CD4-positive, alpha-beta T cell (primary cell): ENCODE measurements around the gene ZBTB6. TPM values are rescaled to one million over a fixed set of nuclear protein-coding genes. Genes with fewer than 3 reads are reported as not detected.

ENCODE experiments used
- ATAC-seq: fragments of 200-7000 bp; cut with Tn5 transposase; one replicate; pipeline ENCODE4 v1.10.0; 2022; ENCODE audit warnings: mild to moderate bottlenecking; ENCODE audit not compliant: poor library complexity
- CTCF ChIA-PET: fragments of 350-600 bp; sonication (Branson Sonifier 250); formaldehyde crosslinking; loops from one replicate; lab custom pipeline; 2021; ENCODE audit warnings: antibody characterized with exemption, inconsistent platforms; lab: Charles Lee
- POLR2A ChIA-PET: fragments of 350-600 bp; sonication (Branson Sonifier 250); formaldehyde crosslinking; loops from one replicate; lab custom pipeline; 2021; ENCODE audit warnings: antibody characterized with exemption, inconsistent platforms; lab: Charles Lee
- DNase-seq, 14 experiments: peaks; one replicate each; pipeline ENCODE4 v3.0.0-alpha.2; 2013 to 2020; ENCODE audit warnings: mixed read lengths in 2 of 14
- H3K27ac ChIP-seq, 2 donors: one replicate each; pipeline versions ENCODE4 v1.5.1 to v1.7.0; 2013; ENCODE audit warnings: low read length in 2 of 2, low read depth in 1 of 2, mild to moderate bottlenecking in 1 of 2
- H3K27me3 ChIP-seq, 2 experiments: 1 replicate in 1 of 2; 2 replicates in 1 of 2; pipeline versions ENCODE4 v1.6.1 to v1.7.0; 2013; ENCODE audit warnings: low read length in 2 of 2, control low read depth in 1 of 2, mild to moderate bottlenecking in 1 of 2, moderate library complexity in 1 of 2; ENCODE audit not compliant: insufficient read depth in 2 of 2, control insufficient read depth in 1 of 2
- H3K36me3 ChIP-seq: one replicate; pipeline ENCODE4 v1.6.1; 2013; ENCODE audit warnings: low read length, control low read depth; ENCODE audit not compliant: insufficient read depth
- H3K4me1 ChIP-seq: one replicate; pipeline ENCODE4 v1.6.1; 2013; ENCODE audit warnings: low read length, control low read depth; ENCODE audit not compliant: insufficient read depth
- H3K4me3 ChIP-seq: one replicate; pipeline ENCODE4 v1.5.1; 2013; ENCODE audit warnings: mild to moderate bottlenecking, low read length, moderate library complexity
- H3K9me3 ChIP-seq, 2 experiments: 1 replicate in 1 of 2; 2 replicates in 1 of 2; pipeline versions ENCODE4 v1.6.1 to v1.7.0; 2013; ENCODE audit warnings: low read length in 2 of 2, mild to moderate bottlenecking in 2 of 2, control low read depth in 1 of 2, moderate library complexity in 1 of 2; ENCODE audit not compliant: control insufficient read depth in 1 of 2, insufficient read depth in 1 of 2
- H3K27ac Mint-ChIP-seq: one replicate; pipeline ENCODE4 v1.8.0; 2020; ENCODE audit warnings: mixed read lengths
- H3K27me3 Mint-ChIP-seq: one replicate; pipeline ENCODE4 v1.8.0; 2021; ENCODE audit warnings: mixed read lengths
- H3K36me3 Mint-ChIP-seq: one replicate; pipeline ENCODE4 v1.8.0; 2021; ENCODE audit warnings: low read depth, mixed read lengths
- H3K4me1 Mint-ChIP-seq: one replicate; pipeline ENCODE4 v1.8.0; 2021; ENCODE audit warnings: low read depth, mixed read lengths
- H3K4me3 Mint-ChIP-seq: one replicate; pipeline ENCODE4 v1.8.0; 2020; ENCODE audit warnings: mild to moderate bottlenecking, mixed read lengths
- H3K9me3 Mint-ChIP-seq: one replicate; pipeline ENCODE4 v1.8.0; 2020; ENCODE audit warnings: mixed read lengths
- intact Hi-C, 2 experiments: fragments of 100-400 bp; cut with DNase I in 1 of 2; cut with micrococcal nuclease in 1 of 2; formaldehyde crosslinking; loops; one replicate each; pipeline versions ENCODE4 v1.15.1 to v1.9.0; 2023 to 2025; cut with DNase I, micrococcal nuclease
- total RNA-seq, 174 experiments: library from RNA in 2 of 174; stranded (reverse) in 2 of 174; gene quantifications; one replicate each; pipeline ENCODE4 v1.2.3 and lab custom pipeline; 2021 to 2026
- TF ChIP-seq, protein P1 (sequence below): fragments of 200-600 bp; IDR thresholded peaks from one replicate; pipeline ENCODE4 v1.8.0; 2022; ENCODE audit warnings: antibody characterized with exemption, mild to moderate bottlenecking

ZBTB6 gene
- total RNA-seq, 2 experiments from 2014 or later: 3.6 to 3.9 TPM

DNA sequence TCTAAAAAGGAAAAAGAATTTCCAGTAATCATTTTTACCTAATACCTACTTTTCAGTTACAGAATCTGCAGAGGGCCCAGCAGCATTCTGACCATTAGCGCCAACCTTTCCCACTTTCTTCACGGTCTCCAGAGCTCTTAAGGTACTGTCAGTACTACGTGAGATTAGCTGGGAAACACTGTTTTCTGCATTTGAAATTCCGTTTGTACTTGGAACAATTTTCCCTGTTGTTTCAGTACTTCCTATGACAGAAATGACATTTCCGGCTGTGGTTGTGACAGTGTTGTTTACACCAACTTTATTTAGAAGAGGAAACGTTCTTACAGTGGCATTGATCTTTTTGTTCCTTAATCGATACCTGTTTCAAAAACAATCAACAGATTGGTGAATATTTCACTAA, 47.8 kb downstream of the ZBTB6 start:
- TF ChIP-seq, protein P1, sequence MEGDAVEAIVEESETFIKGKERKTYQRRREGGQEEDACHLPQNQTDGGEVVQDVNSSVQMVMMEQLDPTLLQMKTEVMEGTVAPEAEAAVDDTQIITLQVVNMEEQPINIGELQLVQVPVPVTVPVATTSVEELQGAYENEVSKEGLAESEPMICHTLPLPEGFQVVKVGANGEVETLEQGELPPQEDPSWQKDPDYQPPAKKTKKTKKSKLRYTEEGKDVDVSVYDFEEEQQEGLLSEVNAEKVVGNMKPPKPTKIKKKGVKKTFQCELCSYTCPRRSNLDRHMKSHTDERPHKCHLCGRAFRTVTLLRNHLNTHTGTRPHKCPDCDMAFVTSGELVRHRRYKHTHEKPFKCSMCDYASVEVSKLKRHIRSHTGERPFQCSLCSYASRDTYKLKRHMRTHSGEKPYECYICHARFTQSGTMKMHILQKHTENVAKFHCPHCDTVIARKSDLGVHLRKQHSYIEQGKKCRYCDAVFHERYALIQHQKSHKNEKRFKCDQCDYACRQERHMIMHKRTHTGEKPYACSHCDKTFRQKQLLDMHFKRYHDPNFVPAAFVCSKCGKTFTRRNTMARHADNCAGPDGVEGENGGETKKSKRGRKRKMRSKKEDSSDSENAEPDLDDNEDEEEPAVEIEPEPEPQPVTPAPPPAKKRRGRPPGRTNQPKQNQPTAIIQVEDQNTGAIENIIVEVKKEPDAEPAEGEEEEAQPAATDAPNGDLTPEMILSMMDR: no peak
- intact Hi-C loops: no loop called here
- POLR2A ChIA-PET: interaction anchor here (2.0 kb wide), 1 partner anchor 29 kb away, joined by 4 read pairs; no protein-coding TSS in a partner anchor
- no peak for DNase-seq
- Mint-ChIP-seq H3K9me3 (no peaks in the 10 kb centered on the region), H3K36me3 (peaks cover 44% of the 10 kb centered on the region), H3K27ac (peak overlapping the region; percentile 12), H3K27me3 (no peaks in the 10 kb centered on the region), H3K4me1 (no peaks in the 10 kb centered on the region), H3K4me3 (no peak overlapping the region)
- CTCF ChIA-PET: no interaction called here
- no peaks in the 10 kb centered on the region for H3K4me1 ChIP-seq
- no peaks in the 10 kb centered on the region for H3K27me3 ChIP-seq
- ATAC-seq: no peak
- no peaks in the 10 kb centered on the region for H3K9me3 ChIP-seq
- H3K36me3 ChIP-seq: peaks cover 26% of the 10 kb centered on the region
- H3K27ac ChIP-seq: no peak overlapping the region
- no peak overlapping the region for H3K4me3 ChIP-seq

DNA sequence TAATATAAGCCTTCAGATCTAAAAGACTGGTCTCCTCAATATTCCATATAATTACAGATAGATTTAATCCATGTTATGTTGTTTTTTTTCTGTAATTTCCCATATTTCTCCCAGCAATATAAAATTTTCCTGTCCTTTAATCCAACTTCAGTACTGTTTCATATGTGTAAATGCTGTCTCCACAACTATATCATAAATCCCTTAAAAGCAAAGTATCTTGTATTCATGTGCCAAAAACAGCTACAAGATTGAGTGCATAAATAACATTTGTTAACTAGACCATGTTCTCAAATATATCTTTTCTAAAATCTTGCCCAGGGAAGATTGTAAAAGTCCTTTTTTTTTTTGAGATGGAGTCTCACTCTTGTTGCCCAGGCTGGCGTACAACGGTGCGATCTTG, 49.7 kb downstream of the ZBTB6 start:
- no peak for DNase-seq
- peak overlapping the region; percentile 45 for H3K27ac Mint-ChIP-seq
- Histone ChIP-seq H3K36me3 (peaks cover 29% of the 10 kb centered on the region), H3K27ac (no peak overlapping the region), H3K4me1 (no peaks in the 10 kb centered on the region), H3K4me3 (no peak overlapping the region), H3K27me3 (no peaks in the 10 kb centered on the region), H3K9me3 (no peaks in the 10 kb centered on the region)
- no peaks in the 10 kb centered on the region for H3K27me3 Mint-ChIP-seq
- no peak for ATAC-seq
- TF ChIP-seq, protein P1: no peak
- no peaks in the 10 kb centered on the region for H3K9me3 Mint-ChIP-seq
- POLR2A ChIA-PET: interaction anchor here (2.0 kb wide), 1 partner anchor 28 kb away, joined by 4 read pairs; no protein-coding TSS in a partner anchor
- intact Hi-C loops: no loop called here
- CTCF ChIA-PET: no interaction called here
- H3K4me3 Mint-ChIP-seq: no peak overlapping the region
- no peaks in the 10 kb centered on the region for H3K4me1 Mint-ChIP-seq
- H3K36me3 Mint-ChIP-seq: peaks cover 45% of the 10 kb centered on the region

DNA sequence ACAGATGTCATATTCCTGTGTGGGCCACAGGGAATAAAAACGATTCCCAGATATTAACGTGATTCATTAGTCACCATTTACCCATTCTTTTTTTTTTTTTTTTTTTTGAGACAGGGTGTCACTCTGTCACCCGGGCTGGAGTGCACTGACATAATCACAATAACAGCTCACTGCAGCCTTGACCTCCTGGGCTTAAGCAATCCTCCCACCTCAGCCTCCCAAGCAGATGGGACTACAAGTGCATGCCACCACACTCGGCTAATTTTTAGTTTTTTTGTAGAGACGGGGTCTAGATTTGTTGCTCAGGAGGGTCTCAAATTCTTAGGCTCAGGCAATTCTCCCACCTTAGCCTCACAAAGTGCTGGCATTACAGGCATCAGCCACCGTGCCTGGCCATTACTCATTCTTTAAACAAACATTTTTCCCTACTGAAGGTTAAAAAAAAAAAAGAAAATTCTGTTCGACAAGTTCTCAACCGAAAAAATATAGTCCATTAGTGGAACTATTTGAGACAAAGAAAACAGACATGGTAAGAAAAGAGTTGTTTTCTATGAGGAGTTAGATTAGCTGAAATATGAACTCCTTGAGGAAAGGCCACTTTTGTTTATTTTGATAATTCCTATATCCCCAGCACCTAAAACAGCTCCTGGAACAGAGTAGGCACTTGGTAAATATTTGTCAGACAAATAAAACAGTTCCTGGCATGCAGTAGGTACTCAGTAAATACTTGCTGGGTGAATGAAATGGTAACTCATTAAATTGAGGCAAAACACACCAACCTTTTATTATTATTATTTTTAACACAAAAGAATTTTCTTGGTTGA, 52.6 kb downstream of the ZBTB6 start:
- CTCF ChIA-PET: no interaction called here
- intact Hi-C loops: no loop called here
- H3K27me3 Mint-ChIP-seq: no peaks in the 10 kb centered on the region
- no peaks in the 10 kb centered on the region for H3K9me3 Mint-ChIP-seq
- H3K4me3 Mint-ChIP-seq: no peak overlapping the region
- H3K36me3 Mint-ChIP-seq: peaks cover 69% of the 10 kb centered on the region
- POLR2A ChIA-PET: no interaction called here
- H3K4me3 ChIP-seq: no peak overlapping the region
- H3K9me3 ChIP-seq: no peaks in the 10 kb centered on the region
- no peak overlapping the region for H3K27ac Mint-ChIP-seq
- H3K27me3 ChIP-seq: no peaks in the 10 kb centered on the region
- TF ChIP-seq, protein P1: no peak
- H3K4me1 ChIP-seq: no peaks in the 10 kb centered on the region
- no peak overlapping the region for H3K27ac ChIP-seq
- H3K36me3 ChIP-seq: peaks cover 53% of the 10 kb centered on the region
- no peak for ATAC-seq
- no peak for DNase-seq
- no peaks in the 10 kb centered on the region for H3K4me1 Mint-ChIP-seq

Other genes starting within 250 kb of the ZBTB6 start
- gene OR1L3, start 238.2 kb downstream of the ZBTB6 start, total RNA-seq: not detected
- gene OR1L4, start 189.3 kb downstream of the ZBTB6 start, total RNA-seq: not detected
- gene OR1L6, start 171.0 kb downstream of the ZBTB6 start, total RNA-seq: not detected
- gene OR5C1, start 124.4 kb downstream of the ZBTB6 start, total RNA-seq: not detected
- not detected for gene OR1K1, start 113.2 kb downstream of the ZBTB6 start, total RNA-seq
- gene PDCL, start 84.7 kb downstream of the ZBTB6 start, total RNA-seq: 10 to 100 TPM; 26.6 to 27.3 TPM
- 10 to 100 TPM; 85.2 to 86.8 TPM for gene RC3H2, start 8.0 kb downstream of the ZBTB6 start, total RNA-seq
- 1 to 10 TPM; 4.8 to 6.0 TPM for gene ZBTB26, start 18.2 kb upstream of the ZBTB6 start, total RNA-seq
- 10 to 100 TPM; 20.6 to 24.9 TPM for gene RABGAP1, start 27.7 kb upstream of the ZBTB6 start, total RNA-seq
- under 1 TPM; 0.74 to 0.89 TPM for gene GPR21, start 120.3 kb upstream of the ZBTB6 start, total RNA-seq